Measurements from ENCODE around the gene TPRA1. TPM values are rescaled to one million over a fixed set of nuclear protein-coding genes. Genes with fewer than 3 reads are reported as not detected.

Gene TPRA1
- total and polyA plus RNA-seq, 4 experiments from 2014 or later, result 28.3 to 40.1 (median 31.4) TPM

GRCh38 chr3:127589600-127590281 is 792 bp downstream of the TPRA1 start:
- Histone ChIP-seq H3K27ac (ENCODE audit: low read depth, low read length) (peak overlapping the region; percentile 73), H3K36me3 (ENCODE audit: insufficient read depth, low read length) (no peaks in the 10 kb centered on the region), H3K9me3 (ENCODE audit: control insufficient read depth in 1 of 2, low read length in 2 of 2) (no peaks in the 10 kb centered on the region), H3K4me3 (ENCODE audit: low read length in 2 of 2) (peak overlapping the region; percentile 73 to 83), H3K27me3 (ENCODE audit: insufficient read depth, low read length) (no peaks in the 10 kb centered on the region), H3K4me1 (ENCODE audit: insufficient read depth, low read length) (peaks cover 26% of the 10 kb centered on the region)
- ChIA-PET CTCF (ENCODE audit: partially characterized antibody) (interaction anchor here (8.7 kb wide), 1 partner anchor 15 kb away, joined by 68 read pairs; no protein-coding TSS in a partner anchor), POLR2A (ENCODE audit: partially characterized antibody) (interaction anchor here (1.2 to 4.4 kb wide), 7 partner anchors 8 to 1114 kb away, joined by 7 to 29 read pairs (median 8); partner anchors contain the start of genes ABTB1, PODXL2 and ZXDC)
- H3K4me1 Mint-ChIP-seq, result peaks cover 23 to 61% (median 45%) of the 10 kb centered on the region in 4 donors
- H3K4me3 Mint-ChIP-seq, result peak overlapping the region; percentile 77 to 100 (median 93)
- intact Hi-C loops (cut with micrococcal nuclease), result loop anchor here (1.0 to 10.0 kb wide), 7 partner anchors 9 to 1672 kb away; partner anchors contain the start of genes ABTB1, MCM2, PLXNA1 and SEC61A1
- H3K27me3 Mint-ChIP-seq, result no peaks in the 10 kb centered on the region
- peak overlapping the region; percentile 54 to 89 (median 84) for H3K27ac Mint-ChIP-seq
- DNase-seq, result peak in 1 of 5 donors; percentile 10
- H3K36me3 Mint-ChIP-seq, result peaks cover 0 to 8% of the 10 kb centered on the region in 2 donors
- no peaks in the 10 kb centered on the region for H3K9me3 Mint-ChIP-seq

- Mint-ChIP-seq H3K27me3 (no peaks in the 10 kb centered on the region), H3K4me3 (peak overlapping the region; percentile 77 to 98 (median 88)), H3K4me1 (peaks cover 28 to 64% (median 48%) of the 10 kb centered on the region in 4 donors), H3K36me3 (peaks cover 0 to 8% of the 10 kb centered on the region in 2 donors), H3K9me3 (no peaks in the 10 kb centered on the region), H3K27ac (peak overlapping the region in 6 of 7 donors; percentile 54 to 89 (median 80))
- Histone ChIP-seq H3K27ac (ENCODE audit: low read depth, low read length) (peak overlapping the region; percentile 73), H3K9me3 (ENCODE audit: control insufficient read depth in 1 of 2, low read length in 2 of 2) (no peaks in the 10 kb centered on the region), H3K27me3 (ENCODE audit: insufficient read depth, low read length) (no peaks in the 10 kb centered on the region), H3K4me3 (ENCODE audit: low read length in 2 of 2) (peak overlapping the region; percentile 73 to 83), H3K36me3 (ENCODE audit: insufficient read depth, low read length) (no peaks in the 10 kb centered on the region), H3K4me1 (ENCODE audit: insufficient read depth, low read length) (peaks cover 26% of the 10 kb centered on the region)
- intact Hi-C loops (cut with micrococcal nuclease), result no loop called here
- ChIA-PET CTCF (ENCODE audit: partially characterized antibody) (interaction anchor here (1.5 to 8.7 kb wide), 2 partner anchors 9 to 14 kb away, joined by 3 to 68 read pairs; no protein-coding TSS in a partner anchor), POLR2A (ENCODE audit: partially characterized antibody) (interaction anchor here (1.2 to 4.4 kb wide), 4 partner anchors 9 to 84 kb away, joined by 8 to 29 read pairs (median 18); partner anchors contain the start of genes ABTB1 and PODXL2)
- no peak for DNase-seq
These were observed 1.5 kb downstream of the TPRA1 start for GRCh38 chr3:127588806-127589577.

GRCh38 chr3:127587876-127588275 is 2.7 kb downstream of the TPRA1 start:
- Histone ChIP-seq H3K9me3 (ENCODE audit: control insufficient read depth in 1 of 2, low read length in 2 of 2) (no peaks in the 10 kb centered on the region), H3K4me3 (ENCODE audit: low read length in 2 of 2) (no peak overlapping the region), H3K27ac (ENCODE audit: low read depth, low read length) (no peak overlapping the region), H3K27me3 (ENCODE audit: insufficient read depth, low read length) (no peaks in the 10 kb centered on the region), H3K4me1 (ENCODE audit: insufficient read depth, low read length) (peaks cover 26% of the 10 kb centered on the region), H3K36me3 (ENCODE audit: insufficient read depth, low read length) (no peaks in the 10 kb centered on the region)
- POLR2A ChIA-PET (ENCODE audit: partially characterized antibody), result interaction anchor here (0.7 to 4.4 kb wide), 2 partner anchors 9 to 85 kb away, joined by 3 to 29 read pairs; partner anchors contain the start of gene ABTB1
- Mint-ChIP-seq H3K27ac (no peak overlapping the region), H3K9me3 (no peaks in the 10 kb centered on the region), H3K27me3 (no peaks in the 10 kb centered on the region), H3K36me3 (peaks cover 0 to 8% of the 10 kb centered on the region in 2 donors), H3K4me1 (peaks cover 28 to 61% (median 49%) of the 10 kb centered on the region in 4 donors), H3K4me3 (peak overlapping the region in 1 of 8 donors; percentile 20)
- intact Hi-C loops (cut with micrococcal nuclease), result no loop called here
- CTCF ChIA-PET (ENCODE audit: partially characterized antibody), result interaction anchor here (1.2 to 8.7 kb wide), 3 partner anchors 10 to 19 kb away, joined by 3 to 68 read pairs (median 3); no protein-coding TSS in a partner anchor
- no peak for DNase-seq

GRCh38 chr3:127585813-127586413 is 4.6 kb downstream of the TPRA1 start:
- Histone ChIP-seq H3K27me3 (ENCODE audit: insufficient read depth, low read length) (no peaks in the 10 kb centered on the region), H3K4me3 (ENCODE audit: low read length in 2 of 2) (no peak overlapping the region), H3K36me3 (ENCODE audit: insufficient read depth, low read length) (no peaks in the 10 kb centered on the region), H3K9me3 (ENCODE audit: control insufficient read depth in 1 of 2, low read length in 2 of 2) (no peaks in the 10 kb centered on the region), H3K4me1 (ENCODE audit: insufficient read depth, low read length) (peaks cover 17% of the 10 kb centered on the region), H3K27ac (ENCODE audit: low read depth, low read length) (no peak overlapping the region)
- ChIA-PET CTCF (ENCODE audit: partially characterized antibody) (interaction anchor here (1.4 to 8.7 kb wide), 2 partner anchors 11 to 12 kb away, joined by 3 to 68 read pairs; no protein-coding TSS in a partner anchor), POLR2A (ENCODE audit: partially characterized antibody) (interaction anchor here (1.1 to 2.0 kb wide), 2 partner anchors 11 to 14 kb away, joined by 3 to 5 read pairs; no protein-coding TSS in a partner anchor)
- Mint-ChIP-seq H3K27me3 (no peaks in the 10 kb centered on the region), H3K27ac (peak overlapping the region in 1 of 7 donors; percentile 29), H3K4me3 (no peak overlapping the region), H3K4me1 (peaks cover 24 to 51% (median 40%) of the 10 kb centered on the region in 4 donors), H3K36me3 (peaks cover 0 to 4% of the 10 kb centered on the region in 2 donors), H3K9me3 (no peaks in the 10 kb centered on the region)
- intact Hi-C loops (cut with micrococcal nuclease), result no loop called here
- DNase-seq, result no peak

DNA sequence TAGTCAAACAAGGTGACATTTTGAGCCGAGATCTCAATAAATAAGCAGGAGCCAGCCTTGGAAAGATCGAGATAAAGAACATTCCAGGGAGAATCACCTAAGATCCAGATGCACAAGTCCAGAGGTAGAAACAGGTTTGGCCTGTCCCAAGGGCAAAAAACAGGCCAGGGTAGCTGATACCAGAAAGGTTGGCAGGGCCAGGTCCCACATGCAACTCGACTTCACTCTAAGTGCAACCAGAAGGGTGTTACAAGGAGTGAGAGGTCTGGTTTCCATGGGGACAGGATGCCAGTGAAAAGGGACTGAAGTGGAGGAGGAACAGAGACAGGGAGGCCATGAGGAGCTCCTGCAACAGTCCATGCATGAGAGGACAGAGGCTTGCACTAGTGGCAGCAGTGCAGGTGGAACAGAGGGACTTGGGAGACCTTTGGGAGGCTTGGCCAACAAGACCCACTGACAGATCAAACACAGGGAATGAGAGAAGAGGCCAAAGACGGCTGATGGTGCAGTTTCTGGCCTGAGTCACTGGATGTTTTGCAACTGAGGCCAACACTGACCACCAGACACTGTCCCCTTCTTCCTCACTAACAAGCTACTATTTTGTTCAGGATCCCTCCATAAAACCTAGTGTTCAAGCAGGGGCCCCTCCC is 5.2 kb downstream of the TPRA1 start:
- H3K4me3 Mint-ChIP-seq, result peak overlapping the region in 1 of 8 donors; percentile 4
- intact Hi-C loops (cut with micrococcal nuclease), result no loop called here

GRCh38 chr3:127584734-127585133 is 5.8 kb downstream of the TPRA1 start:
- no peaks in the 10 kb centered on the region for H3K9me3 Mint-ChIP-seq
- Histone ChIP-seq H3K4me1 (ENCODE audit: insufficient read depth, low read length) (peaks cover 22% of the 10 kb centered on the region), H3K36me3 (ENCODE audit: insufficient read depth, low read length) (no peaks in the 10 kb centered on the region), H3K27ac (ENCODE audit: low read depth, low read length) (no peak overlapping the region), H3K27me3 (ENCODE audit: insufficient read depth, low read length) (no peaks in the 10 kb centered on the region), H3K9me3 (ENCODE audit: control insufficient read depth in 1 of 2, low read length in 2 of 2) (no peaks in the 10 kb centered on the region), H3K4me3 (ENCODE audit: low read length in 2 of 2) (no peak overlapping the region)
- ChIA-PET CTCF (ENCODE audit: partially characterized antibody) (interaction anchor here (1.3 to 8.7 kb wide), 2 partner anchors 10 to 37 kb away, joined by 3 to 68 read pairs; no protein-coding TSS in a partner anchor), POLR2A (ENCODE audit: partially characterized antibody) (interaction anchor here (1.1 to 2.0 kb wide), 2 partner anchors 10 to 15 kb away, joined by 3 to 5 read pairs; no protein-coding TSS in a partner anchor)
- no peaks in the 10 kb centered on the region for H3K27me3 Mint-ChIP-seq
- H3K4me1 Mint-ChIP-seq, result peaks cover 28 to 56% (median 40%) of the 10 kb centered on the region in 4 donors
- H3K4me3 Mint-ChIP-seq, result no peak overlapping the region
- peak overlapping the region in 3 of 7 donors; percentile 36 to 66 (median 57) for H3K27ac Mint-ChIP-seq
- peaks cover 0 to 2% of the 10 kb centered on the region in 2 donors for H3K36me3 Mint-ChIP-seq
- intact Hi-C loops (cut with micrococcal nuclease), result no loop called here
- DNase-seq, result no peak

More for the DNA sequence above, 5.2 kb downstream of the TPRA1 start:
- H3K4me3 ChIP-seq (ENCODE audit: low read length in 2 of 2), result no peak overlapping the region
- H3K9me3 ChIP-seq (ENCODE audit: control insufficient read depth in 1 of 2, low read length in 2 of 2), result no peaks in the 10 kb centered on the region
- Mint-ChIP-seq H3K4me1 (peaks cover 28 to 53% (median 40%) of the 10 kb centered on the region in 4 donors), H3K27ac (peak overlapping the region in 1 of 7 donors; percentile 36), H3K9me3 (no peaks in the 10 kb centered on the region), H3K27me3 (no peaks in the 10 kb centered on the region), H3K36me3 (peaks cover 0 to 2% of the 10 kb centered on the region in 2 donors)
- H3K27me3 ChIP-seq (ENCODE audit: insufficient read depth, low read length), result no peaks in the 10 kb centered on the region
- H3K36me3 ChIP-seq (ENCODE audit: insufficient read depth, low read length), result no peaks in the 10 kb centered on the region
- no peak for DNase-seq
- POLR2A ChIA-PET (ENCODE audit: partially characterized antibody), result interaction anchor here (1.1 to 2.0 kb wide), 2 partner anchors 10 to 14 kb away, joined by 3 to 5 read pairs; no protein-coding TSS in a partner anchor
- peaks cover 21% of the 10 kb centered on the region for H3K4me1 ChIP-seq (ENCODE audit: insufficient read depth, low read length)
- CTCF ChIA-PET (ENCODE audit: partially characterized antibody), result interaction anchor here (1.3 to 8.7 kb wide), 2 partner anchors 10 to 37 kb away, joined by 3 to 68 read pairs; no protein-coding TSS in a partner anchor
- H3K27ac ChIP-seq (ENCODE audit: low read depth, low read length), result no peak overlapping the region
